GM15510 (cell line): ENCODE data around the gene COL26A1.

Source experiments
- POLR2A ChIP-seq: IDR thresholded peaks from 3 replicates; pipeline ENCODE4 v1.6.1; 2011; ENCODE audit warnings: borderline replicate concordance; ENCODE audit not compliant: insufficient read length; ENCODE audit errors: extremely low read depth

Gene COL26A1

GRCh38 chr7:101553771-101554445 lies 191.2 kb downstream of the COL26A1 start:
- TF ChIP-seq POLR2A: no peak

GRCh38 chr7:101554584-101555268 lies 192.1 kb downstream of the COL26A1 start:
- no peak for TF ChIP-seq POLR2A

- no peak for TF ChIP-seq POLR2A
Measured at GRCh38 chr7:101555269-101555920, 192.7 kb downstream of the COL26A1 start.

- TF ChIP-seq POLR2A: no peak
Measured at GRCh38 chr7:101555921-101556275, 193.2 kb downstream of the COL26A1 start.

GRCh38 chr7:101556453-101556968 lies 193.8 kb downstream of the COL26A1 start:
- TF ChIP-seq POLR2A: no peak

- no peak for TF ChIP-seq POLR2A
Measured at GRCh38 chr7:101557421-101557820, 194.7 kb downstream of the COL26A1 start.

GRCh38 chr7:101557978-101558741 lies 195.5 kb downstream of the COL26A1 start:
- TF ChIP-seq POLR2A: no peak

- no peak for TF ChIP-seq POLR2A
Measured at GRCh38 chr7:101558742-101559325, 196.2 kb downstream of the COL26A1 start.

GRCh38 chr7:101559586-101559985 lies 196.9 kb downstream of the COL26A1 start:
- TF ChIP-seq POLR2A: no peak

GRCh38 chr7:101560856-101561255 lies 198.2 kb downstream of the COL26A1 start:
- TF ChIP-seq POLR2A: no peak

- no peak for TF ChIP-seq POLR2A
Measured at GRCh38 chr7:101562531-101563197, 200.0 kb downstream of the COL26A1 start.

GRCh38 chr7:101563198-101563901 lies 200.7 kb downstream of the COL26A1 start:
- no peak for TF ChIP-seq POLR2A
